Measurements from ENCODE around the gene LPCAT1. TPM values are rescaled to one million over a fixed set of nuclear protein-coding genes. Genes with fewer than 3 reads are reported as not detected.

Gene LPCAT1
- total RNA-seq, 2 donors from 2014 or later = 17.1 to 27.3 TPM

GRCh38 chr5:1412621-1413020 is 111.1 kb downstream of the LPCAT1 start:
- no peaks in the 10 kb centered on the region for H3K9me3 ChIP-seq
- intact Hi-C loops (cut with DNase I) = no loop called here
- H3K27ac ChIP-seq = no peak overlapping the region
- no peaks in the 10 kb centered on the region for H3K4me1 ChIP-seq
- H3K4me3 ChIP-seq = no peak overlapping the region
- no peaks in the 10 kb centered on the region for H3K27me3 ChIP-seq
- no peak overlapping the region for H3K9ac ChIP-seq (ENCODE audit: low read depth in 2 of 2, low read length in 2 of 2)
- H3K36me3 ChIP-seq = no peaks in the 10 kb centered on the region
- TF ChIP-seq CTCF (IDR thresholded peaks at IDR 0.05) = no peak
- DNase-seq = no peak

- Histone ChIP-seq H3K27ac (no peak overlapping the region), H3K4me1 (no peaks in the 10 kb centered on the region), H3K36me3 (no peaks in the 10 kb centered on the region), H3K27me3 (no peaks in the 10 kb centered on the region), H3K9me3 (no peaks in the 10 kb centered on the region), H3K9ac (ENCODE audit: low read depth in 2 of 2, low read length in 2 of 2) (no peak overlapping the region), H3K4me3 (no peak overlapping the region)
- TF ChIP-seq CTCF (IDR thresholded peaks at IDR 0.05) = no peak
- intact Hi-C loops (cut with DNase I) = no loop called here
- DNase-seq = no peak
Measured at GRCh38 chr5:1412163-1412562, 111.6 kb downstream of the LPCAT1 start.

Small RNA genes lying within 50 kb of the gene (microRNA-seq; reads per million reads assigned to microRNA genes)
- not detected for gene MIR6075

Other genes starting within 250 kb of the LPCAT1 start
- 10 to 100 TPM in 1 of 2 donors, under 1 TPM in 1; 0.72 to 13.7 TPM for gene TERT, start 228.9 kb downstream of the LPCAT1 start, total RNA-seq
- gene CLPTM1L, start 178.9 kb downstream of the LPCAT1 start, total RNA-seq = 100 to 1,000 TPM in 1 of 2 donors, 10 to 100 TPM in 1; 80.1 to 138 TPM
- gene SLC6A3, start 78.5 kb downstream of the LPCAT1 start, total RNA-seq = not detected